ENCODE data around the gene APC.
"Not testable (repeated sequence)": the region's sequence is repeated elsewhere in the genome, so short reads cannot be mapped to it uniquely, and the experiment has no call there.

Gene APC

DNA sequence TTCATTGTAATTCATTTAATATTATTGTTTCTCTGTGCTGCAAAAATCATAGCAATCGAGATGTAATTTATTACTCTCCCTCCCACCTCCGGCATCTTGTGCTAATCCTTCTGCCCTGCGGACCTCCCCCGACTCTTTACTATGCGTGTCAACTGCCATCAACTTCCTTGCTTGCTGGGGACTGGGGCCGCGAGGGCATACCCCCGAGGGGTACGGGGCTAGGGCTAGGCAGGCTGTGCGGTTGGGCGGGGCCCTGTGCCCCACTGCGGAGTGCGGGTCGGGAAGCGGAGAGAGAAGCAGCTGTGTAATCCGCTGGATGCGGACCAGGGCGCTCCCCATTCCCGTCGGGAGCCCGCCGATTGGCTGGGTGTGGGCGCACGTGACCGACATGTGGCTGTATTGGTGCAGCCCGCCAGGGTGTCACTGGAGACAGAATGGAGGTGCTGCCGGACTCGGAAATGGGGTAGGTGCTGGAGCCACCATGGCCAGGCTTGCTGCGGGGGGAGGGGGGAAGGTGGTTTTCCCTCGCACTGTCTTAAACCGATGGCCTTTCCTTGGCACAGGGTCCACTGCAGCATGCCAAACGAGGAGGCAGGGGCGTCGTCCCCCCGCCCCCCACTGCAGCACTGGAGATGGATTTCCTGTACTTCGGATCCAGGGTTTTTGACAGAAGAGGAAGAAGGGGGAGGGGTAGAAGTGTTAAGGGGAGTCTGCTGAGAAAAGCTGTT is at the start of gene APC:
APC (plus strand) TSS at position 423 of the 728 bp plus-strand sequence. CDS start 17,006 bp downstream, outside the sequence.
- peak; percentile 18 for DNase-seq

DNA sequence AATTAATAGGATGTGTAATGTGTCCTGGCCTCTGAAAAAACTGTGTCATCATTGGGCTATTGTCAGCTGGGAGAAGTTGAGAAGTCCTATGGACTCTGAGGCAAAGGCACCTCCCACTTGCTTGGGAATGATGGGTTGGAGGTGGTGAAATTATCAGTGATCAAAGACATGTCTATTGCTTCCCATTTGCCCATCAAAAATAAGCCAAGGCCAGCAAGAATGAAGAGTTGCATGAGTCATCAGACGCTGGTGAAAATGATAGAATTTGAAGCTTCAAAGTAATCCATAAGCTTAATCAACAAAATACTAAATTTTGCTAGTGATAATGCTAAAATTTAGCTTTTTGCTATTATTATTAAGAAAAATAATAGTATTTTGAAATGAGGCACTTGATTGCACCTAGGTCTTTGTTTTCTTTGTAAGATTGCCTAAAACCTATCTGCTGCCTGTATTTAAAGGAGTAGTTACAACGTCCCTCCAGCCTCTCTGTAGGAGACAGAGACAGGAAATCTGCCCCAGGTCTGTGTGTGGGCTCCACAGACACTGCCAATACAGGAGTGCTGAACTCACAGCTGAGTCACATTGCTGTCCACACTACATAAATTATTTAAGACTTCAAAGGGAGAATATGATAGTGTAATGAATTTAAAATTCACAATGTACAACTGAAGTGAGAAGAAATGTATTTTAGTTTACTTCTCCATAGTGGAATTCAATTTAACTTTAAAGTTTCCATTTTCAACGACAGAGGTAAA is 48.4 kb upstream of the APC start:
- DNase-seq = no peak

DNA sequence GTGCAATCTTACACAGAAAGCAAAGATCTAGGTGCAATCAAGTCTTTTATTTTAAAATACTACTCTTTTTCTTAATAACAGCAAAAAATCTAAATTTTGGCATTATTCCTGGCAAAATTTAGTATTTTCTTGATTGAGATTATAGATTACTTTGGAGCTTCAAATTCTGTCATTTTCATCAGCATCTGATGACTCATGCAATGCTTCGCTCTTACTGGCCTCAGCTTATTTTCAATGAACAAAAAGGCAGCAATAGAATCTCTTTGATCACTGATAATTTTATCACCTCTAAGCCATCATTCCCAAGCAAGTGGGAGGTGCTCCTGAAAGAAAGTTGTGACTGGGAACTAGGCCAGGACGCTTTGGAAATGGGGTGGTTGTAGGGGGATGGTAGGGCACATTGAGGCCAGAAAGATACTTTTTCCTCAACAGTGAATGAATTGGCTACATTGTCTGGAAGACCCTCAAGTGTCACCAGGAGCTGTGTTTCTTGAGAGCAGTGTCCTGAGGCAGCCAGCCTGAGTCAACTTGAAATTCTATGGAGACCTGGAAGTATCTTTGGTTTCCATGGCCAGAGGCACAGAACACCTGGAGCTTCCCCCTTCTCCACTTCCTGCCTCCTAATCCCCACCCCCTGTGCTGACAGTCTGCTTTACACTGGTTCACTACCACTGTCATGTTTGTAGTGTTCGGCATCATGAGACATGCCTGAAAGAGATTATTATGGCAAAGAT is 46.9 kb upstream of the APC start:
- no peak for DNase-seq

DNA sequence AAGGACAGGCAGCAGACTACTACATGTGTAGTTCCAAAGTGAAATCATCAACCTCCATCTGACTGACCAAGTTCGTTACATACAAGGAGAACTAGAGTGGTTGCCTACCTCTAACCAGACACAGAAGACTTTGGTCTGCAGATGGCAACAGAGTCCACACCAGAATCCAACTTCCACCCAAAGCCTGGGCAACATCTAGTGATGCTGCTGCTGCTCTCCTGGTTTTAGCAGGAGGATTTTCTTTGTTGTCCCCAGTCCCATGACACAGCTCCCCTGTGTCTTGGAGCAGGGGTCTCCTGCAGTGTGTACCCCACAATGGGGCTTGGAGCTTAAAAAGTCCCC is 46.4 kb upstream of the APC start:
- DNase-seq = no peak

DNA sequence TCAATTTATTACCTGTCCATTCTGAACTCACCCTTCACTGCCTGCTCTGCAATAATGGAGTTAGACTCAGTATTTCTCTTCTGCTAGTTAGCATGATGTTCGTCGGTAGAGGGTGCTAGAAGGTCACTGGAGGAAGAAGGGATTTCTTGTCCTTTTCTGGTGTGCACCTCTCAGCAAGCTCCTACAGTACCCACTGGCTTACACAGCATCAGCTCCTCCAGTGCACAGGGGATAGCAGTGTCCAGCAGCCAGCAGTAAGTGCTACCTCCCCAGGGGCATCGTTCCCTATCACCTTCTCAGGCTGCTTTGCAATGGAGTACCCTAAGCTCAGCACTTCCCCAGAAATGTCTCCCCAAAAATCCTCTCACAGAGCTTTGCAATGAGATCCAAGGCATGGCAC is 45.9 kb upstream of the APC start:
- no peak for DNase-seq

DNA sequence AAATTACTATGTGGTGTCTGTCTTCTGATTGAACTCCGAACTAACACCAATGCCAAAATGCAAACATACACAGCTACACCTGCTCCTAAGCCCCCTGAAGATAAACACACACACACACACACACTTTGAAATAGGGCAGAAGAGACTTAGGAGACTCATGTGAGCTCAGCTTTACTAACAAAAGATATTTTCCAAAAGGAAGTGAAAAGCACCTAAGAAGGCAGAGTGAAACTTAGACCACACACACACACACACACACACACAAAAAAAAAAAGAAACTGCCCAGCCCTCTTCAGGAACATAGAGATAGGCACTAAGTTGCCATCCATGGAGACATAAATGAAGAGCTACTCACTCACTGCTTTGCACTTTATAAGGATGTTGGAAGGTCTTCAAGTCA is 45.2 kb upstream of the APC start:
- DNase-seq = no peak

DNA sequence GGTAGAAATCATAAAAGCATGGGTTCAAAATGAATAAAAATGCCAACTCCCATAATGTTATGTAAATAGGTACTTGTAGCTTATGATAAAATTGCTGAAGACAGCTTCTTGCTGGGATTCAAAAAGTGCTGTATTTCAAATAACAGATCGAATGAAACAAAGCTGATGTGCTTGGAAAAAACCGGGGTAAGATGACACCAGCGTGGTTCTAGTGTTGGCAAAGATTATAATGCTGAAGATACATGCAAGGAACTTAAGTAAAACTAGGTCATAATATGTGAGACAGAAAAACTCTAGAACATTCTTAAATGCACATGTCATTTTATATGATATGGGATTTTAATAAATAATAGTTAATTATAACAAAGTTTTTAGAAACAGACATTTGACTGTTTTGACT is 44.4 kb upstream of the APC start:
- DNase-seq = no peak

DNA sequence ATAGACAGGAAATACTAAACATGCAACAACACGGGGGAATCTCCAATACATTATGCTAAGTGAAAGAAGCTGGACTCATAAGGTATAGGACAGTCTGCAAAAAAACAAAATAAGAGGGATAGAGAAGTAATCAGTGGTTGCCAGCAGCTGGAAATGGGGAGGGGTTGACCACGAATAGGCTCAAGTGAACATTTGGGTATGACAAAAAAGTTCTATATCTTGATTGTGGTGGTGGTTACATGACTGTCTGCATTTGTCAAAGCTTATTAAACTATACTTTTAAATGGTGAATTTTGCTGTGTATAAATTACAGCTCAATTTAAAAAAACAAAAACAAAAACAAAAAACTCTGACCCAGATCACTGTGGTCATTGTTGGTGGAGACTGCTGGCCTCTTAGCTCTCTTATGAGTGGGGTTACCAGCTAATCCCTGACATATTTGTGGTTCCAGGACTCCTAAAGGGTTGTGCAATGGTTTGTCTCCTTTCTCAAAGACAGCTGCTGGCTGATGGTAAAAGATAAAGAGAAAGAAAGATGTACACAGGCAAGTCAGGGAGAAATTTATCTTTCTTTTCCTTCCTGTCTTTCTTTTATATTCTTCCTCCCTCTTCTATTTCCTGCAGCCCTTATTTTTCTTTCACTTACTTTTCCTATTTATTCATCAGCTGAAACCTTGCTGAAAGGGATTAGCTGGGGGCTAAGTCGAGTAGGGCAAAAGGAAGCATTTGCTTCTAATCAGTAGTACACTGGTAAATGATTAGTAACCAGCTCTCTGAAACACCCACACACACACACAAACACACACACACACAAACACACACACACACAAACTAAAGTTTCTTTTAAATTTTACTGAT is 42.6 kb upstream of the APC start:
- DNase-seq = no peak

DNA sequence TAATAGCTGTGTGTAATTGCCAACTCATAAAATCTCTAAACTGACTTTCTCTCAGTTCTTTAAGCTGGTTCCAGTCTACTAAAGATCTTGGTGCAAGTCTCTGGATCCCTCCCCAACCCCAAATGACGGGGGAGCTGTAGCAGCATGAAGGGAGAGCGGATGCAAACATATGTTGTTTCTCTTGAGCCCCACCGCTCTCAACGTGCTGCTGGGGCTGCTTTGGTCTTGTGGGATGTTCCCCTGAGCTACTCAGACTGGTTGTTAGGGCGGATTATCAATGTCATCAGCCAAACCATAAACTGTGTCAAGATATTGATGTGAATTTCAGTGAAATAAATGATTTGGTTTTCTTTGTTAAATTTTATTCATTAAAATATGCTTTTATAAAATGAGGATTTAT is 40.9 kb upstream of the APC start:
- DNase-seq = no peak

DNA sequence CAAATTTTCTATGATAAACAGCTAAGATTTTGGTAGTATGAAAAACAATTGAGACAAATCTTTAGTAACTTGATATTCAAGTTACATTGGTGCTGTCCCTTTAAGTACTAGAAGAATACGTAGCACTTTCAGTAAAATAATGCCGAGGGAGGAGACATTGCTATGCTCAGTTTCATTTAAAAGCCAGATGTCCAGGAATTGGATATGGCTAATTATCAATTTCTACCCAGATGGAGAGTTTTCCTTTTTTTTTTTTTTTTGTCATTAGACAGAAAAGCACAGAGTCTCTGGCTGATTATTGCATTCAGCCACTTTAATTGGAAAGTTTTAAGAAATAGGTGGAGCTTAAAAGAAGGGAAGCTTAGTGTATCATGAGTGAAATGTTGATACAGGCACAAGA is 40.4 kb upstream of the APC start:
- DNase-seq = no peak

DNA sequence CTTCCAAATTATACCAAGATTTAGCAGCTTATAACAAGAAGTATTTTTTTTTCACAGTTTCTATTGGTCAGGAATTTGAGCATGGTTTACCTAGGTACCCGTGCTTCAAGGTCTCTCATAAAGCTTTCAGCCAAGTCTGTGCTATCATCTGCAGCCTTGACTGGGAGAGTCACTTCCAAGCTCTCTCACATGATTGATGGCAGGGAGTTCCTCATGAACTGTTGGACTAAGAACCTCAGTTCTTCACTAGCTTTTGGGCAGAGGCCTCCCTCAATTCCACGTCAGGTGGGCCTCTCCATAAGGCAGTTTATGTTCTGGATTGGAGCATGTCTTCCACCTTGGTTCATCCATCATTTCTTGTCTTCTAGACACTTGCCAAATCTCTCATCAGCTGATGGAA is 39.9 kb upstream of the APC start:
- no peak for DNase-seq

DNA sequence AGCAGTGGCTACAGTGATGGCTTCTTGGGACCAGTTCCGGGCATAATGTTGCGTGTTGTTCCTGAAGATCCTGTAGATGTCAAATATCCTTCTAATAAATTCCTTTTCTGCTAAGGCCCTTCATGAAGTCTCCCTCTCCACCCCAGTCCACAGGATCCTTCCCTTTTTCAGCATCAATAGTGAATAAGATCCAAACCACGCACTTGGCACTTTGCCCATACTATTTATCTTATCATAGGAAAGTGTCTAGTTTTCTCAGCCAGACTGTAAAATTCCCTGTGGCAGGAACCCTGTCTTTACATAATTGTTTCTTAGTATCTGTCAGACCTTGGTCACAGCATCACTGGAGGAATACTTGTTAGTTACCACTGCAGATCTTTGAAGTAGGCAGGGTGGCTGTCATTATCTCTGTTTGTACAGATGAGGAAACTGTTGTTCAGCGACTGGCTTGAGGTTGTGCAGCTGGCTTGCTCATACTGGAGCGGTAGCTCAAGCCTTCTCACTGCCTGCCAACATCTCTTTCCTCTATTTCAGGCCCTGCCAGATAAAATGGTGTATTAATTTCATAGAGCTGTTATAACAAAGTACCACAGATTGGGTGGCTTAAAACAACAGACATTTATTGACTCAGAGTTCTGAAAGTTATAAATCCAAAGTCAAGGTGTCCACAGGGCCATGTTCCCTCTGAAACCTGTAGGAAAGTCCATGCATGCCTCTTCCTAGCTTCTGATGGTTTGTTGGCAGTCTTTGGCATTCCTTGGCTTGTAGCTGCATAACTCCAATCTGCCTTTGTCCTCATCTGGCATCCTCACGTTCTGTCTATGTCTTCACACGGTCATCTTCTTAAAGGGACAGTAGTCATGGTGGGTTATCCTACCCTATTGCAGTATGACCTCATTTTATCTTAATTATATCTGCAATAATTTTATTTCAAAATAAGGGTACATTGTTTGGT is 33.5 kb upstream of the APC start:
- no peak for DNase-seq

DNA sequence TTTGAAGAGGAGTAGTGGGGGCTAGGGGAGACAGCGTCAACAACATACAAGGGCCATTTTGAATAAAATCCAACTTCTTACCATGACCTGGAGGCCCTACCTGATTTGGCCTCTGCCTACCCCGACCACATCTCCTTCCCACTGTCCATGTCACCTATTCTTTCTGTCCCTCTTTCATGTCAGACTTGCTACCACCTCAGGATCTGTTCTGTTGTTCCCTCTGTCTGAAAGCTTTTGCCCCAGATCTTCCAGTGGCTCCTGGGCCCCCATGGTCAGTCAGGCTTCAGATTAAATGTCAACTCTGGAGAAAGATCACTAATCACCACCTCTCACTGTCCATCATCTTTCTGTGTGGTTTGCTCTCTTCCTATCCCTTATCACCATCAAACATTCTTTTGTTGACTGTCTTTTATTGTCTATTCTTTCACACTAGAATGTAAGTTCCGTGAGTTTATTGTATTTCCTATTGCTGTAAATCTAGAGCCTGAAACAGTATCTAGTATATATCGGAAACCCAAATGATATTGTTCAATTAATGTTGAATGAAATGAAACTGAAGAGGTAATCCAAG is 31.2 kb upstream of the APC start:
- no peak for DNase-seq

DNA sequence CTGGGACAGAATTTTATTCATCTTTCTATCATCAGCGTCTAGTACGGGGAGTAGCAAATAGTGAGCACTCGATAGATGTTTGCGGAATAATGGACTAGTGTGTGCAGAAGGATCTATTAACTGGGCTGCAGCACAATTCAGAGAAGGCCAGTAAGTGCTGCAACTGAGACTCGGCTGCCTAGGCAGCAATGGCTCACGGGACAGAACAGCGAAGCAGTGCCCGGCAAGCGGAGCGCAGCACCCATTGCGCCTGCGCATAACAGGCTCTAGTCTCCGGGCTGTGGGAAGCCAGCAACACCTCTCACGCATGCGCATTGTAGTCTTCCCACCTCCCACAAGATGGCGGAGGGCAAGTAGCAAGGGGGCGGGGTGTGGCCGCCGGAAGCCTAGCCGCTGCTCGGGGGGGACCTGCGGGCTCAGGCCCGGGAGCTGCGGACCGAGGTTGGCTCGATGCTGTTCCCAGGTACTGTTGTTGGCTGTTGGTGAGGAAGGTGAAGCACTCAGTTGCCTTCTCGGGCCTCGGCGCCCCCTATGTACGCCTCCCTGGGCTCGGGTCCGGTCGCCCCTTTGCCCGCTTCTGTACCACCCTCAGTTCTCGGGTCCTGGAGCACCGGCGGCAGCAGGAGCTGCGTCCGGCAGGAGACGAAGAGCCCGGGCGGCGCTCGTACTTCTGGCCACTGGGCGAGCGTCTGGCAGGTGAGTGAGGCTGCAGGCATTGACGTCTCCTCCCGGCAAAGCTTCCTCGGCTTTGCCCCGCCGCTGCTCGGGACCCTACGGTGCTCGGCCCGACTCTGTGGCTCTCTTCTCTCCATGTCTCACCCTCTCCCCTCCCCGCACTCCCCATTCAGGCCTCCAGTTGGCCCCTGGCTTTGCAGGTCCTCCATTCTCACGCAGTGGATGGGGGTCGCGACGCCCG is 30.2 kb upstream of the APC start:
- peak; percentile 94 for DNase-seq

DNA sequence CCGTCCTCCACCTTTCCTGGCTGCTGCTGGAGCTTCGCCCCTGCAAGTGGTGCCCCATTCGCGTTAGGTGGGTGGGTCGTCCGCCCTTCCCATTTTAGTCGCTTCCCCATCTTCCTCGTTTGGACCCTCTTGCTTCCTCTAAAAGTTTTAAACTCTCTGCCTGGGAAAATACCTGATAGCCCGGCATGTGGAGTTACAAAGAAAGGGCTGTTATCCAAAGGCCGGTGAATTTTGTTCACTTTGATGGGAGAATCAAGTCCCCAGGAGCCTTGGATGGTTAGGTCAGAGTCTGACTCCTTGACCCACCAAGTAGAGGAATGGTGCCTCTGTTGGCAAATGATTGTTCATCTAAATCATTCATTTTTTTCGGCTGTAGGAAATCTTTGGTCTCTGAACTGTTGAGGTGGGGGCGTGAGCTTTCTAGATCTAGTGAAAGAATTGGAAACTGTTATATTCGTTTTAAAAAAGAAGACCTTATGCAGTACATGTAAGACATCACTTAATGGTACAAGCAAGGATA is 29.5 kb upstream of the APC start:
- DNase-seq = no peak

DNA sequence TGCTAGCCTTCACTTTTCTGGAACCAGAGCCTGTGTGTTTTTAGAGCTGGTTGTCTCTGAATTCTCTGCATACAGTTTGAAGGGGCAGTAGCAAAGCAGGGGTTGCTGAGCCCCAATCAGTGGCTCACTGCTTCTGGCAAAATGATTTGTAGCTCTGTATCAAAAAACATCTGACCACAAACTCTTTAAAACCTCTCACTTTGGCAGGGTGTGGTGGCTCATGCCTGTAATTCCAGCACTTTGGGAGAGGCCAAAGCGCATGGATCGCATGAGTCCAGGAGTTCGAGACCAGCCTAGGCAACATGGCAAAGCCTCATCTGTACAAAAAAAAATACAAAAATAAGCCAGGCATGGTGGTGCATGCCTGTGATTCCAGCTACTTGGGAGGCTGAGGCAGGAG is 28.3 kb upstream of the APC start:
- DNase-seq = no peak

DNA sequence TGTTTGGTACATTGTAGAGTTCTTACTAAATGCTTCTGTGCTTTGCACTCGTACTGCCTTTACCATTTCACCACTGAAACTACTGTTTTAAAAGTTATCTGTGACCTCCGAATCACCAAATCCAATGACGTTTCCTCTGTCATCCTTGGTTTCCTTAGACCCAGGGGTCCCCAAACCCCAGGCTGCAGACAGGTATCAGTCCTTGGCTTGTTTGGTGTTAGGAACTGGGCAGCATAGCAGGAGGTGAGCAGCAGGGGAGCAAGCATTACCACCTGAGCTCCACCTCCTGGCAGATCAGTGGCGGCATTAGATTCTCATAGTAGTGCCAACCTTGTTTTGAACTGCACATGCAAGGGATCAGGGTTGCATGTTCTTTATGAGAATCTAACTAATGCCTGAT is 26.8 kb upstream of the APC start:
- DNase-seq = no peak

DNA sequence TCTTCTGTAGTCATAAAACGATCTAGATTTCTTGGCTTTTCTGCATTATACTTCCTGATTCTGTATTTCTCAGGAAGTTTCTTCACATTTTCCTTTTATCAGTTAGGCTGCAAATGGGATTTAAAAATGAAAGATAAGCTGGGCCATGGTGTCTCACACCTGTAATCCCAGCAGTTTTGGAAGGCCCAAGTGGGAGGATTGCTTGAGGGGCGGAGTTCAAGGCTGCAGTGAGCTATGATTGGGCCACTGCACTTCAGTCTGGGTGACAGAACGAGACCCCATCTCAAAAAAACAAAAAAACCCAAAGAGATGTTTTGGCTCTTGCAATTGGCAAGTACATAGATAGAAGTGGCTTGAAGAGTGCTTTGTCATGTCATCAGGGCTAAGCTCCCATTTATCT is 26.2 kb upstream of the APC start:
- no peak for DNase-seq

DNA sequence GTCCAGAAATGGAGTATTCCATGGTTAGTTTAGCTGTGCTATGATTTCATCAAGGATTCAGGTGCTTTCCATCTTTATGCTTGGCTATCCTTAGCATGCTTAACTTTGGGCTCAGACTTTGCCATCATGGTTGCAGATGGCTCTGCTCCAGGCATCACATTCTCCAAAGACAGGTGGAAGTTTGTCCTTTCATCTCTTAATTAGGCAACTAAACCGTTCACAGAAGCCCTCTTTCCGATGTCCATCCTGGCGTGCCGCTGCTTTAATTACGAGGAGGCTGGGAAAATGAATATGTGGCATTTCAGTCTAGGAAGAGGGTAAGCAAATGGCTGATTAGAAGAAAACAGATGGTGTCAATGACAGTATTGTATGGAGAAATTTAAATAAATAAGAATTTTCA is 24.5 kb upstream of the APC start:
- no peak for DNase-seq

DNA sequence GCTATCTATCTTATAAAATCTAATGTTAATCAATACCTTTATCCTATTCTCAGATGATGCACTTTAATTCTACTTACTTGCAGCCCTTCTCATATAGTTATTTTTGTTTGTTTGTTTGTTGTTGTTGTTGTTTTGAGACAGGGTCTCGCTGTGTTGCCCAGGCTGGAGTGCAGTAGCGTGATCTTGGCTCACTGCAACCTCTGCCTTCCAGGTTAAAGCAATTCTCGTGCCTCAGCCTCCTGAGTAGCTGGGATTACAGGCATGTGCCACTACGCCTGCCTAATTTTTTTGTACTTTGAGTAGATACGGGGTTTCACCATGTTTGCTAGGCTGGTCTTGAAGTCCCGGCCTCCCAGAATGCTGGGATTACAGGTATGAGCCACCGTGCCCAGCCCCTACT is 20.8 kb upstream of the APC start:
- DNase-seq = not testable (repeated sequence)
